Activated T-cell treated with anti-CD3 and anti-CD28 coated beads, Interleukin-2, amount 50 U/mL, for 24 hours (primary cell): ENCODE measurements around the gene TOM1.
"Not testable (repeated sequence)": the region's sequence is repeated elsewhere in the genome, so short reads cannot be mapped to it uniquely, and the experiment has no call there.

Experiments used
- DNase-seq: peaks from one replicate; pipeline ENCODE4 v3.0.0-alpha.2; 2020
- H3K27ac Mint-ChIP-seq: 2 replicates; pipeline ENCODE4 v1.8.0; 2020; ENCODE audit warnings: mild to moderate bottlenecking, mixed read lengths
- H3K27me3 Mint-ChIP-seq: 2 replicates; pipeline ENCODE4 v1.8.0; 2020; ENCODE audit warnings: mixed read lengths
- H3K36me3 Mint-ChIP-seq: 2 replicates; pipeline ENCODE4 v1.8.0; 2020; ENCODE audit warnings: low read depth, mixed read lengths
- H3K4me1 Mint-ChIP-seq: 2 replicates; pipeline ENCODE4 v1.8.0; 2020; ENCODE audit warnings: low read depth, mixed read lengths
- H3K4me3 Mint-ChIP-seq: 2 replicates; pipeline ENCODE4 v1.8.0; 2020; ENCODE audit warnings: mild to moderate bottlenecking, moderate library complexity, mixed read lengths
- H3K9me3 Mint-ChIP-seq: 2 replicates; pipeline ENCODE4 v1.8.0; 2020; ENCODE audit warnings: mixed read lengths

Gene TOM1

GRCh38 chr22:35354068-35354467 lies 54.4 kb downstream of the TOM1 start:
- H3K27ac Mint-ChIP-seq: no peak overlapping the region
- no peak for DNase-seq
- no peaks in the 10 kb centered on the region for H3K36me3 Mint-ChIP-seq
- H3K4me1 Mint-ChIP-seq: peaks cover 25% of the 10 kb centered on the region
- H3K9me3 Mint-ChIP-seq: no peaks in the 10 kb centered on the region
- peaks cover 31% of the 10 kb centered on the region for H3K27me3 Mint-ChIP-seq
- H3K4me3 Mint-ChIP-seq: no peak overlapping the region

- Mint-ChIP-seq H3K4me3 (no peak overlapping the region), H3K27me3 (peaks cover 19% of the 10 kb centered on the region), H3K9me3 (no peaks in the 10 kb centered on the region), H3K27ac (no peak overlapping the region), H3K36me3 (no peaks in the 10 kb centered on the region), H3K4me1 (peaks cover 2% of the 10 kb centered on the region)
- DNase-seq: no peak
Measured at GRCh38 chr22:35357883-35358621, 58.4 kb downstream of the TOM1 start.

GRCh38 chr22:35359380-35360065 lies 59.8 kb downstream of the TOM1 start:
- Mint-ChIP-seq H3K27me3 (peaks cover 22% of the 10 kb centered on the region), H3K4me1 (no peaks in the 10 kb centered on the region), H3K4me3 (no peak overlapping the region), H3K27ac (no peak overlapping the region), H3K9me3 (no peaks in the 10 kb centered on the region), H3K36me3 (no peaks in the 10 kb centered on the region)
- no peak for DNase-seq

- no peak overlapping the region for H3K27ac Mint-ChIP-seq
- peaks cover 21% of the 10 kb centered on the region for H3K27me3 Mint-ChIP-seq
- H3K4me3 Mint-ChIP-seq: no peak overlapping the region
- H3K9me3 Mint-ChIP-seq: no peaks in the 10 kb centered on the region
- DNase-seq: no peak
- H3K36me3 Mint-ChIP-seq: no peaks in the 10 kb centered on the region
- H3K4me1 Mint-ChIP-seq: no peaks in the 10 kb centered on the region
Measured at GRCh38 chr22:35361001-35361558, 61.4 kb downstream of the TOM1 start.

- Mint-ChIP-seq H3K27me3 (peaks cover 32% of the 10 kb centered on the region), H3K27ac (no peak overlapping the region), H3K4me3 (no peak overlapping the region), H3K9me3 (no peaks in the 10 kb centered on the region), H3K4me1 (no peaks in the 10 kb centered on the region), H3K36me3 (no peaks in the 10 kb centered on the region)
- DNase-seq: no peak
Measured at GRCh38 chr22:35363566-35364086, 63.9 kb downstream of the TOM1 start.

GRCh38 chr22:35364230-35364629 lies 64.5 kb downstream of the TOM1 start:
- H3K4me1 Mint-ChIP-seq, H3K27ac Mint-ChIP-seq, H3K9me3 Mint-ChIP-seq, H3K4me3 Mint-ChIP-seq, H3K36me3 Mint-ChIP-seq, DNase-seq: not testable (repeated sequence)
- peaks cover 35% of the 10 kb centered on the region for H3K27me3 Mint-ChIP-seq

- Mint-ChIP-seq H3K36me3 (no peaks in the 10 kb centered on the region), H3K4me1 (peaks cover 10% of the 10 kb centered on the region), H3K27me3 (peaks cover 45% of the 10 kb centered on the region), H3K4me3 (no peak overlapping the region), H3K27ac (no peak overlapping the region), H3K9me3 (no peaks in the 10 kb centered on the region)
- no peak for DNase-seq
Measured at GRCh38 chr22:35367331-35367886, 67.7 kb downstream of the TOM1 start.

- H3K27me3 Mint-ChIP-seq: peaks cover 45% of the 10 kb centered on the region
- H3K4me3 Mint-ChIP-seq: no peak overlapping the region
- H3K4me1 Mint-ChIP-seq: peaks cover 10% of the 10 kb centered on the region
- no peaks in the 10 kb centered on the region for H3K36me3 Mint-ChIP-seq
- no peak overlapping the region for H3K27ac Mint-ChIP-seq
- DNase-seq: no peak
- no peaks in the 10 kb centered on the region for H3K9me3 Mint-ChIP-seq
Measured at GRCh38 chr22:35368386-35368785, 68.7 kb downstream of the TOM1 start.

GRCh38 chr22:35369996-35370395 lies 70.3 kb downstream of the TOM1 start:
- H3K4me3 Mint-ChIP-seq: no peak overlapping the region
- H3K36me3 Mint-ChIP-seq: no peaks in the 10 kb centered on the region
- H3K4me1 Mint-ChIP-seq: peaks cover 10% of the 10 kb centered on the region
- no peak for DNase-seq
- no peaks in the 10 kb centered on the region for H3K9me3 Mint-ChIP-seq
- peaks cover 42% of the 10 kb centered on the region for H3K27me3 Mint-ChIP-seq
- H3K27ac Mint-ChIP-seq: no peak overlapping the region

- Mint-ChIP-seq H3K4me3 (no peak overlapping the region), H3K36me3 (no peaks in the 10 kb centered on the region), H3K27ac (no peak overlapping the region), H3K9me3 (no peaks in the 10 kb centered on the region), H3K4me1 (peaks cover 23% of the 10 kb centered on the region), H3K27me3 (peaks cover 16% of the 10 kb centered on the region)
- no peak for DNase-seq
Measured at GRCh38 chr22:35373781-35374180, 74.1 kb downstream of the TOM1 start.

- H3K27ac Mint-ChIP-seq: no peak overlapping the region
- H3K4me1 Mint-ChIP-seq: peaks cover 23% of the 10 kb centered on the region
- no peak for DNase-seq
- no peaks in the 10 kb centered on the region for H3K36me3 Mint-ChIP-seq
- H3K4me3 Mint-ChIP-seq: no peak overlapping the region
- peaks cover 9% of the 10 kb centered on the region for H3K27me3 Mint-ChIP-seq
- no peaks in the 10 kb centered on the region for H3K9me3 Mint-ChIP-seq
Measured at GRCh38 chr22:35375031-35375430, 75.3 kb downstream of the TOM1 start.

GRCh38 chr22:35375526-35375925 lies 75.8 kb downstream of the TOM1 start:
- no peaks in the 10 kb centered on the region for H3K36me3 Mint-ChIP-seq
- no peak for DNase-seq
- H3K27ac Mint-ChIP-seq: no peak overlapping the region
- no peaks in the 10 kb centered on the region for H3K9me3 Mint-ChIP-seq
- H3K4me3 Mint-ChIP-seq: no peak overlapping the region
- H3K4me1 Mint-ChIP-seq: peaks cover 22% of the 10 kb centered on the region
- peaks cover 11% of the 10 kb centered on the region for H3K27me3 Mint-ChIP-seq

- Mint-ChIP-seq H3K9me3 (no peaks in the 10 kb centered on the region), H3K4me3 (no peak overlapping the region), H3K4me1 (peaks cover 26% of the 10 kb centered on the region), H3K27ac (peak overlapping the region; percentile 76), H3K27me3 (peaks cover 19% of the 10 kb centered on the region), H3K36me3 (no peaks in the 10 kb centered on the region)
- DNase-seq: peak; percentile 57
Measured at GRCh38 chr22:35376728-35377472, 77.2 kb downstream of the TOM1 start.

GRCh38 chr22:35377735-35378134 lies 78.0 kb downstream of the TOM1 start:
- no peak for DNase-seq
- Mint-ChIP-seq H3K27me3 (peaks cover 26% of the 10 kb centered on the region), H3K4me3 (no peak overlapping the region), H3K4me1 (peaks cover 23% of the 10 kb centered on the region), H3K27ac (peak overlapping the region; percentile 76), H3K36me3 (no peaks in the 10 kb centered on the region), H3K9me3 (no peaks in the 10 kb centered on the region)
